Measurements from ENCODE around the gene TANGO6. TPM values are rescaled to one million over a fixed set of nuclear protein-coding genes. Genes with fewer than 3 reads are reported as not detected.

Gene TANGO6
- total RNA-seq, 2 experiments from 2014 or later, result 25.2 to 30.5 TPM

DNA sequence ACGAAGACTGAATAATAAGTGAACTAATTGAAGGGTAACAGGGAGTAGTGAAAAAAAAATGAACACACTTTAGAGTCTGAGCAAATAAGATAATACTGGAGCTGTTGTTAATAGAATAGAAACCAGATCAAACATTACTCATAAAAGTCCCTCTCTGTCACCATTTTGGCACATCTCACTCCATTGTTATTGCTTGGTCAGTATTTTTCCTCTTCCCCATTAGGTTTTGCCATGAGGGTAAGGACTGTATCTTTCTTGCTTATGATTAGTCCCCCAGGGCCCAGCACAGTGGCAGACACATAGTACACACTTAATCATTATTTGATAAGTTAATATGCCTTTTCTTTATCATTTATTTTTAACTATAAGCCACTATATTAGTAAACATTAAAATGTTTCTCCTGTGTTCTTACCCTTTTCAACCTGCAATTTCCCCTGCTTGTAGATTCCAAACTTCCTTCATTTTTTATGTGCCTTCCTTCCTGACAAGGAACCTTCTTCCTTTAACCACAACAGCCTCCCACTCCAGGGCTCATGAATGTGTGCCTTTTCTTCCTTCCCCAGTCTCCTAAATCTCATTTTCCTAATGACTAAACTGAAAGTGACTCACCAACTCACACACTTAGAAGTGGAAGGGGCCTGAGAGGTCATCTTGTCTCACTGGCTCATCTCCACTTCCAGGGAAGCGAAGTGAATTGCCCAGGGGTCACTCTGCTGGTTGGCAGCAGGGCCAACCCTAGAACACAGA is 173.9 kb downstream of the TANGO6 start:
- H3K9me3 Mint-ChIP-seq, result no peaks in the 10 kb centered on the region
- H3K4me1 Mint-ChIP-seq, result peaks cover 9% of the 10 kb centered on the region
- no peaks in the 10 kb centered on the region for H3K27me3 Mint-ChIP-seq
- no peak overlapping the region for H3K4me3 Mint-ChIP-seq
- no peaks in the 10 kb centered on the region for H3K36me3 Mint-ChIP-seq
- H3K27ac Mint-ChIP-seq, result no peak overlapping the region
- no peak for DNase-seq

- no peak for DNase-seq
- Mint-ChIP-seq H3K27me3 (no peaks in the 10 kb centered on the region), H3K27ac (no peak overlapping the region), H3K4me3 (no peak overlapping the region), H3K4me1 (peaks cover 9% of the 10 kb centered on the region), H3K9me3 (no peaks in the 10 kb centered on the region), H3K36me3 (no peaks in the 10 kb centered on the region)
These were observed 176.5 kb downstream of the TANGO6 start for GRCh38 chr16:69019811-69020210.

DNA sequence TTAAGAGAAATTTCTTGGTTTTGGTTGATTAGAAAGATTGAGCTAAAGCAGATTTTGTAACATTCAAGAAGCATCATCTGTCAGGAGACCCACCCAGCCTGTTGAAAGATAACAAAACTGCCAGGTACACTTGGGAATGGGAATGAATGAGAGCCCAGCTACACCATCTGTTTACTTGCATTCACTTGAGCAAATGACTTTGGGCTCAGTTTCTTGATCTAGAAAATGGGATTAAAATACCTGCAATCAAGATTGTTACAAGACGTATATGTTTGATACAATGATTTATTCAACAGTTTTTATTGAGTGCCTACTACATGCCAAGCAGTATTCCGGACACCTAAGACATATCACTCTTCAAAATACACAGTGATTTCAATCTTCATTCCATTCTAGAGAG is 185.8 kb downstream of the TANGO6 start:
- H3K27me3 Mint-ChIP-seq, result no peaks in the 10 kb centered on the region
- peaks cover 19% of the 10 kb centered on the region for H3K36me3 Mint-ChIP-seq
- H3K9me3 Mint-ChIP-seq, result no peaks in the 10 kb centered on the region
- H3K4me1 Mint-ChIP-seq, result no peaks in the 10 kb centered on the region
- no peak overlapping the region for H3K4me3 Mint-ChIP-seq
- no peak for DNase-seq
- H3K27ac Mint-ChIP-seq, result no peak overlapping the region

DNA sequence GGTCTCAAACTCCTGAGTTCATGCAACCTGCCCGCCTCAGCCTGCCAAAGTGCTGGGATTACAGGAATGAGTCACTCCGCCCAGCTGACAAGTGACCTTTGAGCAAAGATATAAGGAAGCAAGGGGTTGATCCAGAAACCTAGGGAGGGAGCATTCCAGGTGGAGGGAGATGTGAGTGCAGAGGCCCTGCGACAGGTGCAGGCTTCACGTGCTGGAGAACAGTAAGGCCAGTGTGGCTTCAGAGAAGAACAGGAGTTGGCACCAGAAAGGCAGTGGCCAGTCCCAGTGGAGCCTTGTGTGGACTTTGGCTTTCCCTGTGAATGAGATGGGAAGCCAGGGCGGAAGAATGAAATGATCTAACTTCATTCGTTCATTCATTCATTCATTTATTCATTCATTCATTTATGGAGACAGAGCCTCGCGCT is 188.6 kb downstream of the TANGO6 start:
- no peaks in the 10 kb centered on the region for H3K9me3 Mint-ChIP-seq
- peaks cover 4% of the 10 kb centered on the region for H3K4me1 Mint-ChIP-seq
- no peak for DNase-seq
- no peak overlapping the region for H3K27ac Mint-ChIP-seq
- no peak overlapping the region for H3K4me3 Mint-ChIP-seq
- H3K36me3 Mint-ChIP-seq, result peaks cover 18% of the 10 kb centered on the region
- no peaks in the 10 kb centered on the region for H3K27me3 Mint-ChIP-seq

DNA sequence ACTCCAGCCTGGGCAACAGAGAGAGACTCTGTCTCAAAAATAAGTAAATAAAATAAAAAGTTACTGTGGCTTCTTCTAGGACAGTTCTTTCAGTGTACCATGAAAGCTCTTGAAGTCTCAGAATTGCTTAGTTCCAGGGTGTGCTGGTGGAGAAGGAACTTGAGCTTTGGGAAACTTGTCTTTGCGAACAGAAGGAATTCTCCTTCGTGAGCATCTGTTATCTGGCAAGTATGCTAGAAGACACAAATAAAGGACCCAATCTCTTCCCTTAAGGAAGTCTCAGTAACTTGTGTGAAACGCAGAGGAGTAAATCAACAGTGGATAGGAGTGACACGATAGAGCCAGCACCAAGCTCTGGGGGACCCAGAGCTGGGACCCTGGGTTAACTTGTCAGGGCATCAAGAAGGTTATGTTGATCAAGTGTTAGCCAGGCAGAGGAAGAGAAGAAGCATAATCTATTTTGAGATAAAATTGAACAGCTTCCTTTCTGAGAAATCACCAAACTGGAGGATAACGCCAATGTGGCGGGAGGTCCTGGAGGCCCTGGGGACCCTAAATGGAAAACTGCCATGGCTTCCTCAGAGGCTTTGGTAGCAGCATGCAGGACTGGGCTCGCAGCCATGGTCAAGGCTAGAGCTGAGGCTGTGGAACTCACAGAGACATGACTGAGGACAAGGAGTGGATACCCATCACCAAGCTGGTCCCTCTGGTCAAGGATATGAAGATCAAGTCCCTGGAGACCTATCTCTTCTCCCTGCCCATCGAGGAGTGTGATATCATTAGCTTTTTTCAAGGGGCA is 190.0 kb downstream of the TANGO6 start:
- Mint-ChIP-seq H3K4me1 (peaks cover 4% of the 10 kb centered on the region), H3K27me3 (no peaks in the 10 kb centered on the region), H3K36me3 (peaks cover 18% of the 10 kb centered on the region), H3K27ac (no peak overlapping the region), H3K9me3 (no peaks in the 10 kb centered on the region), H3K4me3 (no peak overlapping the region)
- DNase-seq, result no peak

DNA sequence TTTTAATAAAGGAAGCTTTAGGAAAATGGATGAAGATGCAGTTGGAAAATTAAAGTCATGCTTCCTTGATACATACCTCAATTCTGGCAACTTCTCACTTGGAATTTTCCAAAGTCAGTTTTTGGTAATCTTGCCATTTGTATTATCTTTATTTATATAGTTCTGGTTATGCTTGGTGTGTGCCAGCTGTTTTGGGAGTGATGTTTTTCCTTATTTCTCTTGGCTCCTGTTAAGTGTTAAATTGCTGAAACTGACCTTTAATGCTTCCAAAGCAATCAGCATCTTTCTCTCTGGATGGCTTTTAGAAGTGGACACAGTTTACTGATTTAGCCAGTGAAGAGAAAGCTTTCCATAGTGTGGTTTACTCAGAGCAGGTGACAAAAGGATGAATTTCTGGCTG is 192.0 kb downstream of the TANGO6 start:
- Mint-ChIP-seq H3K4me1 (peaks cover 4% of the 10 kb centered on the region), H3K27ac (no peak overlapping the region), H3K9me3 (no peaks in the 10 kb centered on the region), H3K27me3 (no peaks in the 10 kb centered on the region), H3K36me3 (peaks cover 20% of the 10 kb centered on the region), H3K4me3 (no peak overlapping the region)
- no peak for DNase-seq

GRCh38 chr16:69036399-69037091 is 193.2 kb downstream of the TANGO6 start:
- H3K27ac Mint-ChIP-seq, result no peak overlapping the region
- peaks cover under 1% of the 10 kb centered on the region for H3K9me3 Mint-ChIP-seq
- peaks cover 4% of the 10 kb centered on the region for H3K4me1 Mint-ChIP-seq
- no peaks in the 10 kb centered on the region for H3K27me3 Mint-ChIP-seq
- no peak overlapping the region for H3K4me3 Mint-ChIP-seq
- peaks cover 31% of the 10 kb centered on the region for H3K36me3 Mint-ChIP-seq
- DNase-seq, result no peak

DNA sequence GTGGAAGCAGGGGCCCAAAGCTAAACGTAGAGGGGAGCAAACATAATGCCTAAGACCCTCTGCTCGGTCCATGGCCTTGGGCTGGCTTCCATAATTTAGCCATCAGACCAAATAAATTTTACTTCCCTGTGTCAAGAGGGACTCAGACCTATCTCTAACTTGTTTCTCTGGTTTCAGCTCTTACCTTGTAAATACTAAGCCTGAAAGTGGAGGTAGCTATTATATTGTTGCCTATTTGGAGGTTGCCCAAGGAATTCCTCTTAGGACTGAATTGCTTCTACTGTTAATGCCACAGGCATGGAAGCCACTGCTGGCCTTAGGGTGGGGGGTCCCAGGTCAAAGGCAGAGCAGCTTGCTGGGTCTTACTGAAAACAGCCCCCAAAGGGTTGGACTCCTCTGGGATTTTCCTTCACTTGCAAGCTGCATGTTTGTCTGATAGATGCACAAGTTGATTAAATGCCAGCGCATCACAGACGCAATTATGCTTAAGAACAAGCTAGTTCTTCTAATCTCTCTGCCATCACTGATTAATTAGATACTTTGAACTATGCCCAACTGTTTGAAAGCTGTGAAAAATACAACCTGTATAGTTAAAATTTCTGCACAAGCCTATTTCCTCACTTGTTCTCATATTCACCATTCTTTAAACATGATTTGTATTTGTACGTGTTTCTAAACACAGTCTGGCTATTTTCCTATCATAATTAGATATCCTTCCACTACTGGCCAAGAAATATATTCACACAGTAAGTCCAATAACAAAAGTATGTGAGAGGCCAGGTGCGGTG is 194.2 kb downstream of the TANGO6 start:
- Mint-ChIP-seq H3K27ac (no peak overlapping the region), H3K36me3 (peaks cover 38% of the 10 kb centered on the region), H3K27me3 (no peaks in the 10 kb centered on the region), H3K4me1 (peaks cover 4% of the 10 kb centered on the region), H3K9me3 (peaks cover 3% of the 10 kb centered on the region), H3K4me3 (no peak overlapping the region)
- DNase-seq, result no peak

- peaks cover 35% of the 10 kb centered on the region for H3K36me3 Mint-ChIP-seq
- H3K9me3 Mint-ChIP-seq, result peaks cover 3% of the 10 kb centered on the region
- DNase-seq, result no peak
- H3K27me3 Mint-ChIP-seq, result no peaks in the 10 kb centered on the region
- H3K27ac Mint-ChIP-seq, result no peak overlapping the region
- no peak overlapping the region for H3K4me3 Mint-ChIP-seq
- peaks cover 4% of the 10 kb centered on the region for H3K4me1 Mint-ChIP-seq
These were observed 196.1 kb downstream of the TANGO6 start for GRCh38 chr16:69039333-69039941.

DNA sequence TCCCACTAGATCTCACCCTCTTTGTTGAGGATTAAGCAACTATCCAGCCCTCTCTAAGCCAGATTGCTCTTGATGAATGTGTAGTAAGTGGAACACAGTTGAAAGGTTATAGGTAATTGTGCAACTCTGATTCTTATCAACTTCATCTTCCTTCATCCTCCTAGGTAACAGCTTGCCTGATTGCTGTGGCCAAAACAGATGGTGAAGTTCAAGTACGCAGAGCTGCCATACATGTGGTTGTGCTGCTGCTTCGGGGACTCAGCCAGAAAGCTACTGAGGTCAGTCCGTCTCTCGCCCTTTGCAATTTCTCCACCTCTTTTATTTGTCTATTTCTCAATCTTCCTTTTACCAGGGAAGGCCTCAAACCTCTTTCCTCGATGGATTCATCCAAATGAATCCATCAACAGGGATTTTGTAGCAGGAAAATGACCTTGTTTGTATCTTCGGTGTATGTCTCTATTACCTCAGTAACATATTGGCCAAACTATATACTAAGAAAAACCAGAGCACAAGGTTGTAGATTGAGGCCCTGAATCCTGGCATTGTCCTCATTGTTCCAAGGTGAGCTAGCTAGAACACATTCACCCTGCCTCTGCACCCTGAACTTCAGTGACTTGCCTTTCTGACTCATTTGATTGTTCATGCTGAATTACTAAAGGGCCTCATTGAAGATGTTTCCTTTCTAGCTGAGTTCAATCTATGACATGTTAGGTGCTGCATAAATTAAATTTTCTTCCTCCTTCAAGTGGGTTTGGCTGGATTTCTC is 197.0 kb downstream of the TANGO6 start:
- H3K27me3 Mint-ChIP-seq, result no peaks in the 10 kb centered on the region
- peaks cover 3% of the 10 kb centered on the region for H3K9me3 Mint-ChIP-seq
- no peak overlapping the region for H3K27ac Mint-ChIP-seq
- H3K4me3 Mint-ChIP-seq, result no peak overlapping the region
- no peak for DNase-seq
- peaks cover 33% of the 10 kb centered on the region for H3K36me3 Mint-ChIP-seq
- no peaks in the 10 kb centered on the region for H3K4me1 Mint-ChIP-seq

- H3K36me3 Mint-ChIP-seq, result no peaks in the 10 kb centered on the region
- no peaks in the 10 kb centered on the region for H3K9me3 Mint-ChIP-seq
- no peaks in the 10 kb centered on the region for H3K27me3 Mint-ChIP-seq
- H3K27ac Mint-ChIP-seq, result no peak overlapping the region
- H3K4me1 Mint-ChIP-seq, result no peaks in the 10 kb centered on the region
- no peak for DNase-seq
- H3K4me3 Mint-ChIP-seq, result no peak overlapping the region
These were observed 205.2 kb downstream of the TANGO6 start for GRCh38 chr16:69048328-69049120.

- Mint-ChIP-seq H3K27ac (no peak overlapping the region), H3K4me3 (no peak overlapping the region), H3K36me3 (no peaks in the 10 kb centered on the region), H3K27me3 (no peaks in the 10 kb centered on the region), H3K4me1 (no peaks in the 10 kb centered on the region), H3K9me3 (no peaks in the 10 kb centered on the region)
- no peak for DNase-seq
These were observed 205.8 kb downstream of the TANGO6 start for GRCh38 chr16:69049146-69049545.

- no peaks in the 10 kb centered on the region for H3K4me1 Mint-ChIP-seq
- H3K36me3 Mint-ChIP-seq, result no peaks in the 10 kb centered on the region
- no peaks in the 10 kb centered on the region for H3K9me3 Mint-ChIP-seq
- H3K4me3 Mint-ChIP-seq, result no peak overlapping the region
- no peaks in the 10 kb centered on the region for H3K27me3 Mint-ChIP-seq
- H3K27ac Mint-ChIP-seq, result no peak overlapping the region
- DNase-seq, result no peak
These were observed 206.5 kb downstream of the TANGO6 start for GRCh38 chr16:69049603-69050375.

Measured in activated naive CD8-positive, alpha-beta T cell treated with anti-CD3 and anti-CD28 coated beads for 36 hours (primary cell).